HEK293T (cell line): ENCODE measurements around the gene TMEM184B.

Experiments
- CTCF ChIA-PET: fragments of 350-600 bp; formaldehyde crosslinking; extraction: SDS; loops from one replicate; lab custom pipeline; 2021; ENCODE audit warnings: antibody characterized with exemption, inconsistent platforms; lab: Yijun Ruan, JAX
- POLR2A ChIA-PET: fragments of 350-600 bp; formaldehyde crosslinking; extraction: SDS; loops from one replicate; lab custom pipeline; 2020; ENCODE audit warnings: antibody characterized with exemption, inconsistent platforms; lab: Yijun Ruan, JAX
- DNase-seq: peaks from one replicate; pipeline ENCODE4 v3.0.0; 2012; ENCODE audit warnings: mixed read lengths; ENCODE audit errors: extremely low spot score
- ARNT ChIP-seq: fragments of 450-650 bp; IDR thresholded peaks from 2 replicates; pipeline ENCODE4 v1.6.1; 2017; ENCODE audit warnings: mild to moderate bottlenecking
- BHLHE40 ChIP-seq: fragments of 450-650 bp; IDR thresholded peaks from 2 replicates; pipeline ENCODE4 v1.6.1; 2016; ENCODE audit warnings: mild to moderate bottlenecking, moderate library complexity, borderline replicate concordance
- CTBP1 ChIP-seq: fragments of 450-650 bp; IDR thresholded peaks from 2 replicates; pipeline ENCODE4 v1.6.1; 2016; ENCODE audit warnings: borderline replicate concordance
- ELF4 ChIP-seq: fragments of 450-650 bp; IDR thresholded peaks from 2 replicates; pipeline ENCODE4 v1.6.1; 2017; ENCODE audit warnings: antibody characterized with exemption
- FOXA1 ChIP-seq: fragments of 450-650 bp; IDR thresholded peaks from 2 replicates; pipeline ENCODE4 v1.6.1; 2016; ENCODE audit warnings: mild to moderate bottlenecking
- FOXK2 ChIP-seq: fragments of 450-650 bp; IDR thresholded peaks from 2 replicates; pipeline ENCODE4 v1.6.1; 2016; ENCODE audit warnings: mild to moderate bottlenecking
- FOXM1 ChIP-seq: fragments of 450-650 bp; IDR thresholded peaks from 2 replicates; pipeline ENCODE4 v1.6.1; 2017; ENCODE audit warnings: mild to moderate bottlenecking, borderline replicate concordance
- HDGF ChIP-seq: fragments of 450-650 bp; IDR thresholded peaks from 2 replicates; pipeline ENCODE4 v1.6.1; 2017; ENCODE audit warnings: antibody characterized with exemption, borderline replicate concordance
- L3MBTL2 ChIP-seq: fragments of 450-650 bp; conservative IDR thresholded peaks from 2 replicates; pipeline ENCODE4 v1.6.1; 2016; ENCODE audit warnings: mild to moderate bottlenecking
- LEF1 ChIP-seq: fragments of 450-650 bp; IDR thresholded peaks from 2 replicates; pipeline ENCODE4 v1.6.1; 2017; ENCODE audit warnings: mild to moderate bottlenecking, borderline replicate concordance
- NFRKB ChIP-seq: fragments of 450-650 bp; IDR thresholded peaks from 2 replicates; pipeline ENCODE4 v1.6.1; 2016; ENCODE audit warnings: mild to moderate bottlenecking, moderate library complexity
- SP1 ChIP-seq: fragments of 450-650 bp; IDR thresholded peaks from 2 replicates; pipeline ENCODE4 v1.6.1; 2017
- SUZ12 ChIP-seq: fragments of 450-650 bp; IDR thresholded peaks from 2 replicates; pipeline ENCODE4 v1.6.1; 2016; ENCODE audit warnings: mild to moderate bottlenecking
- TARDBP ChIP-seq: fragments of 450-650 bp; IDR thresholded peaks from 2 replicates; pipeline ENCODE4 v1.6.1; 2016
- ZNF384 ChIP-seq: fragments of 450-650 bp; IDR thresholded peaks from 2 replicates; pipeline ENCODE4 v1.6.1; 2016
- TF ChIP-seq, protein P1 (sequence below): fragments of 450-650 bp; IDR thresholded peaks from 2 replicates; pipeline ENCODE4 v1.6.1; 2016

Gene TMEM184B

DNA sequence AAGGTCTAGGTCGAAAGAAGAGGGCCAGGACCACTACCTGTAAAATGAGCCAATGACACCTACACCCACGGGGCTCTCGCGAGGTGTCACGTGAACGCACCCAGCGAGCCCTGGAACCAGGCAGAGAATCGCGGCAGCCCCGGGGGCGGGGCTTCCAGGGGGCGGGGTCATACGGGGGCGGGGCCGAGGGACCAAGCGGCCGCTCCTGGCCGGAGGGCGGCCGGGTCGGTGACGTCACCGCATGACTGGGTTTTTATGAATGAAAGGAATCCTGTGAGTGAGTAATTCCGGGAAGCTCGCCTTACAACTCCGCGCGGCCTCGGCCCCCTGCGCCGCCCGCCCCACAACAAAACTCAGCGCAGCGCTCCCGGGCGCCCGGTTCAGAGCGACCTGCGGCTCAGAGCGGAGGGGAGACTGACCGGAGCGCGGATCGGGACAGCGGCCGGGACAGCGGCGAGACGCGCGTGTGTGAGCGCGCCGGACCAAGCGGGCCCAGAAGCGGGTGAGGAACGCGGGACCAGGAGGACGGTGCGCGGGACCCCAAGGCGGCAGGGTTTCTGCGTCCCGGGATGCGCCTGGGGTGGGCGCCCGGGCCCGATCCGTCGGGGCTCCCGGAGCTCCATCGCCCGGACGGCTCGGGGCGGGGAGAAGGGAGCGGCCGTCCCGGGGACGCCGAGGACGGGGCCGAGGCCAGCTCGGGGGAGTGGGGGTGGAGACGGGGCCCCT, 70.9 kb downstream of the TMEM184B start, which contains the start of gene MAFF:
Gene MAFF (plus strand): TSS at position 284 of the 726 bp plus-strand sequence. CDS start 11,860 bp downstream, outside the sequence.
- TF ChIP-seq FOXA1 (no peak), ZNF384 (no peak), TARDBP (no peak), FOXK2 (no peak), LEF1 (no peak; the same call in 1 of the 2 replicates), FOXM1 (0 out of 2 replicates have a peak, but pooled peaks have one; percentile 23), SP1 (no peak), HDGF (no peak), SUZ12 (no peak), ELF4 (no peak), NFRKB (no peak), BHLHE40 (no peak), L3MBTL2 (peak; percentile 60), CTBP1 (peak; percentile 45; the same call in 1 of the 2 replicates)
- TF ChIP-seq, protein P1, sequence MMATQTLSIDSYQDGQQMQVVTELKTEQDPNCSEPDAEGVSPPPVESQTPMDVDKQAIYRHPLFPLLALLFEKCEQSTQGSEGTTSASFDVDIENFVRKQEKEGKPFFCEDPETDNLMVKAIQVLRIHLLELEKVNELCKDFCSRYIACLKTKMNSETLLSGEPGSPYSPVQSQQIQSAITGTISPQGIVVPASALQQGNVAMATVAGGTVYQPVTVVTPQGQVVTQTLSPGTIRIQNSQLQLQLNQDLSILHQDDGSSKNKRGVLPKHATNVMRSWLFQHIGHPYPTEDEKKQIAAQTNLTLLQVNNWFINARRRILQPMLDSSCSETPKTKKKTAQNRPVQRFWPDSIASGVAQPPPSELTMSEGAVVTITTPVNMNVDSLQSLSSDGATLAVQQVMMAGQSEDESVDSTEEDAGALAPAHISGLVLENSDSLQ: no peak; the same call in 1 of the 2 replicates
- ChIA-PET CTCF (interaction anchor here (1.4 kb wide), 1 partner anchor 87 kb away, joined by 4 read pairs; no protein-coding TSS in a partner anchor), POLR2A (interaction anchor here (0.6 to 1.8 kb wide), 10 partner anchors 8 to 261 kb away, joined by 3 to 13 read pairs (median 4); partner anchors contain the start of gene PLA2G6)
- DNase-seq: peak; percentile 100

DNA sequence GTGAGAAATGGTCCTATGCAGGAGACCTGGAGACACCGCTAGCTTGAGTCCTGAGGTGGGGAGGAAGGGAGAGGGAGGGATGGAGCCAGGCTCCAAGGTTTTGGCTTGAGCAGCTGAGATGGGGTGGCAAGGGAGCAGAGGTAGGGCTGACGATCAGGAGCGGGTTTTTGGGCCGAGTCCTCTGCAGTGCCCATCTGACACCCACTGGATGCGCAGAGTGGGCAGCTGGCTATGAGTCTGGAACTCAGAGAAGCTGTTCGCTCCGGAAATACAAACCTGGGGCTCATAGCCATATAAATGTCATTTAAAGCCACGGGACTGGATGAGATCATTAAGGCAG, 71.5 kb downstream of the TMEM184B start:
- DNase-seq: no peak
- ChIA-PET CTCF (interaction anchor here (1.4 kb wide), 1 partner anchor 87 kb away, joined by 4 read pairs; no protein-coding TSS in a partner anchor), POLR2A (interaction anchor here (0.6 to 2.9 kb wide), 13 partner anchors 9 to 262 kb away, joined by 3 to 13 read pairs (median 4); partner anchors contain the start of gene PLA2G6)
- TF ChIP-seq TARDBP (no peak), BHLHE40 (no peak), HDGF (no peak), SP1 (no peak), LEF1 (no peak), NFRKB (no peak), ELF4 (no peak)
- TF ChIP-seq, protein P1: peak; percentile 38; the same call in 1 of the 2 replicates

GRCh38 chr22:38199826-38200559, 72.8 kb downstream of the TMEM184B start:
- no peak for DNase-seq
- no peak for TF ChIP-seq NFRKB
- TF ChIP-seq CTBP1: no peak
- no peak for TF ChIP-seq HDGF
- no peak for TF ChIP-seq LEF1
- TF ChIP-seq FOXK2: no peak
- TF ChIP-seq FOXA1: no peak
- no peak for TF ChIP-seq SP1
- no peak for TF ChIP-seq FOXM1
- TF ChIP-seq, protein P1: no peak
- TF ChIP-seq BHLHE40: no peak
- ChIA-PET POLR2A (interaction anchor here (1.4 to 2.9 kb wide), 2 partner anchors 13 to 22 kb away, joined by 4 to 7 read pairs; no protein-coding TSS in a partner anchor), CTCF (interaction anchor here (0.6 kb wide), 1 partner anchor 38 kb away, joined by 5 read pairs; no protein-coding TSS in a partner anchor)

- POLR2A ChIA-PET: interaction anchor here (0.5 to 0.8 kb wide), 2 partner anchors 14 to 16 kb away, joined by 3 read pairs; no protein-coding TSS in a partner anchor
- CTCF ChIA-PET: interaction anchor here (0.6 kb wide), 2 partner anchors 15 to 107 kb away, joined by 4 to 6 read pairs; no protein-coding TSS in a partner anchor
- no peak for TF ChIP-seq HDGF
- no peak for TF ChIP-seq BHLHE40
- TF ChIP-seq ZNF384: peak; percentile 61
- DNase-seq: no peak
These were observed 75.9 kb downstream of the TMEM184B start for GRCh38 chr22:38196791-38197419.

GRCh38 chr22:38193580-38193979, 79.2 kb downstream of the TMEM184B start:
- CTCF ChIA-PET: no interaction called here
- POLR2A ChIA-PET: interaction anchor here (2.6 kb wide), 1 partner anchor 12 kb away, joined by 13 read pairs; the partner anchor contains the start of gene PLA2G6
- TF ChIP-seq CTBP1 (no peak), FOXK2 (no peak), LEF1 (no peak), ZNF384 (no peak), ELF4 (no peak), TARDBP (no peak), SP1 (no peak), SUZ12 (no peak), FOXA1 (no peak), FOXM1 (no peak), ARNT (no peak), BHLHE40 (no peak), HDGF (no peak), L3MBTL2 (no peak)
- TF ChIP-seq, protein P1: no peak
- DNase-seq: no peak
